Lower lobe of right lung (tissue), 2 donors: ENCODE data around the gene OOSP4B. TPM values are rescaled to one million over a fixed set of nuclear protein-coding genes. Genes with fewer than 3 reads are reported as not detected.
"Not testable (repeated sequence)": the region's sequence is repeated elsewhere in the genome, so short reads cannot be mapped to it uniquely, and the experiment has no call there.

Experiments used
- ATAC-seq, 2 donors: fragments of 200-7000 bp; cut with Tn5 transposase; one replicate each; pipeline ENCODE4 v1.9.1; 2020 to 2022; ENCODE audit warnings: mild to moderate bottlenecking in 2 of 2, moderate library complexity in 2 of 2
- DNase-seq: peaks from one replicate; pipeline ENCODE4 v3.0.0-alpha.2; 2020
- H3K27ac ChIP-seq: fragments of 200-600 bp; one replicate; pipeline ENCODE4 v1.8.0; 2022
- H3K27me3 ChIP-seq: fragments of 200-600 bp; one replicate; pipeline ENCODE4 v1.8.0; 2022; ENCODE audit warnings: low read depth
- H3K36me3 ChIP-seq: fragments of 200-600 bp; one replicate; pipeline ENCODE4 v1.8.0; 2022; ENCODE audit warnings: mild to moderate bottlenecking
- H3K4me1 ChIP-seq: fragments of 200-600 bp; one replicate; pipeline ENCODE4 v1.8.0; 2022
- H3K4me3 ChIP-seq: fragments of 200-600 bp; one replicate; pipeline ENCODE4 v1.8.0; 2022; ENCODE audit warnings: mild to moderate bottlenecking
- H3K9me3 ChIP-seq: fragments of 200-600 bp; one replicate; pipeline ENCODE4 v1.8.0; 2022
- CTCF ChIP-seq: fragments of 200-600 bp; IDR thresholded peaks from one replicate; pipeline ENCODE4 v1.8.0; 2022; ENCODE audit warnings: antibody characterized with exemption, mild to moderate bottlenecking
- intact Hi-C: fragments of 100-400 bp; cut with DNase I; formaldehyde crosslinking; loops from one replicate; pipeline ENCODE4 v1.11.0; 2022
- total RNA-seq: library from RNA; stranded (reverse); fragmentation: NEBNext Ultra II Directional; extraction: Animal tissue kit (Norgen Biotek cat#: 25700); gene quantifications from one replicate; pipeline ENCODE4 v1.2.1, GENCODE V29; 2021
- donor health status: DM: no; HTN: yes; CAD: no; lungs with severe emphysema.

OOSP4B gene
- total RNA-seq, 1 donor from 2014 or later: not detected

GRCh38 chr11:60003729-60004128, 13.3 kb upstream of the OOSP4B start:
- TF ChIP-seq CTCF: no peak
- intact Hi-C loops: no loop called here
- Histone ChIP-seq H3K9me3 (no peaks in the 10 kb centered on the region), H3K36me3 (no peaks in the 10 kb centered on the region), H3K4me1 (no peaks in the 10 kb centered on the region), H3K27ac (no peak overlapping the region), H3K27me3 (no peaks in the 10 kb centered on the region), H3K4me3 (no peak overlapping the region)
- ATAC-seq: no peak
- no peak for DNase-seq

GRCh38 chr11:60005360-60005759, 11.6 kb upstream of the OOSP4B start:
- H3K9me3 ChIP-seq: no peaks in the 10 kb centered on the region
- no peak for TF ChIP-seq CTCF
- H3K27ac ChIP-seq: no peak overlapping the region
- H3K4me1 ChIP-seq: no peaks in the 10 kb centered on the region
- H3K4me3 ChIP-seq: no peak overlapping the region
- H3K36me3 ChIP-seq: no peaks in the 10 kb centered on the region
- intact Hi-C loops: no loop called here
- DNase-seq: no peak
- ATAC-seq: no peak
- no peaks in the 10 kb centered on the region for H3K27me3 ChIP-seq

- Histone ChIP-seq H3K4me3 (no peak overlapping the region), H3K9me3 (no peaks in the 10 kb centered on the region), H3K27ac (no peak overlapping the region), H3K27me3 (no peaks in the 10 kb centered on the region), H3K36me3 (no peaks in the 10 kb centered on the region), H3K4me1 (no peaks in the 10 kb centered on the region)
- TF ChIP-seq CTCF: no peak
- no peak for ATAC-seq
- intact Hi-C loops: no loop called here
- DNase-seq: no peak
These were observed 1.1 kb downstream of the OOSP4B start for GRCh38 chr11:60018058-60018457.

GRCh38 chr11:60020376-60020775, 3.4 kb downstream of the OOSP4B start:
- DNase-seq, intact Hi-C loops, ATAC-seq: not testable (repeated sequence)

GRCh38 chr11:60029015-60029632, 12.1 kb downstream of the OOSP4B start:
- ATAC-seq (no peak), DNase-seq (no peak)
- Histone ChIP-seq H3K36me3 (no peaks in the 10 kb centered on the region), H3K9me3 (no peaks in the 10 kb centered on the region), H3K4me3 (no peak overlapping the region), H3K27ac (no peak overlapping the region), H3K27me3 (no peaks in the 10 kb centered on the region), H3K4me1 (no peaks in the 10 kb centered on the region)
- no peak for TF ChIP-seq CTCF
- intact Hi-C loops: no loop called here

More at GRCh38 chr11:60020376-60020775, 3.4 kb downstream of the OOSP4B start:
- not testable (repeated sequence) for H3K27me3 ChIP-seq, H3K4me3 ChIP-seq, H3K4me1 ChIP-seq, H3K36me3 ChIP-seq, H3K9me3 ChIP-seq, H3K27ac ChIP-seq

- Histone ChIP-seq H3K36me3 (no peaks in the 10 kb centered on the region), H3K27me3 (no peaks in the 10 kb centered on the region), H3K9me3 (no peaks in the 10 kb centered on the region), H3K4me3 (no peak within 1 kb of the TSS), H3K4me1 (no peaks in the 10 kb centered on the region), H3K27ac (no peak within 1 kb of the TSS)
- intact Hi-C loops: no loop called here
- no peak for TF ChIP-seq CTCF
- ATAC-seq (no peak), DNase-seq (no peak)
These were observed 23.1 kb downstream of the OOSP4B start, which contains the start of gene OOSP2 for GRCh38 chr11:60040109-60040508. Gene OOSP2 (plus strand): TSS chr11:60040409. CDS start chr11:60040460, 51 bp downstream.

- H3K27ac ChIP-seq, intact Hi-C loops, H3K9me3 ChIP-seq, DNase-seq, ATAC-seq, H3K27me3 ChIP-seq, H3K4me3 ChIP-seq, H3K36me3 ChIP-seq, H3K4me1 ChIP-seq: not testable (repeated sequence)
These were observed 33.4 kb downstream of the OOSP4B start for GRCh38 chr11:60050422-60050821.

GRCh38 chr11:60050839-60051238, 33.9 kb downstream of the OOSP4B start:
- H3K27ac ChIP-seq, H3K4me1 ChIP-seq, DNase-seq, H3K9me3 ChIP-seq, ATAC-seq, intact Hi-C loops, H3K4me3 ChIP-seq, H3K36me3 ChIP-seq, H3K27me3 ChIP-seq: not testable (repeated sequence)
